ENCODE measurements around the gene CYP4B1.
"Not testable (repeated sequence)": the region's sequence is repeated elsewhere in the genome, so short reads cannot be mapped to it uniquely, and the experiment has no call there.

Gene CYP4B1

DNA sequence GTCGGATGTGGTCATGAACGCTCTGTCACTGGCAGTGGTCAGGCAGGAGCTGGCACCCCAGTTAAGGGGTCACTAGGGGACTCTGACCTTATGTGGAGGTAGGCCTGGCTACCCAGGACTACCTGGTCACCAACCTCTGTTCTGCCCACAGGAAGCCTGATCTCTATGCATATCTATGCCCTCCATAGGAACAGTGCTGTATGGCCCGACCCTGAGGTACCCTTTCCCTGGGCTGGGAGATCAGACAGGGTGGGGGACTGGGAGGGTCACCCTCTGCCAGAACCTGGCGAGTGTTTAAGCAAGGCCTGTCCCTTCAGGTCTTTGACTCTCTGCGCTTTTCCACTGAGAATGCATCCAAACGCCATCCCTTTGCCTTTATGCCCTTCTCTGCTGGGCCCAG, 19.0 kb downstream of the CYP4B1 start:
- no peak for DNase-seq

DNA sequence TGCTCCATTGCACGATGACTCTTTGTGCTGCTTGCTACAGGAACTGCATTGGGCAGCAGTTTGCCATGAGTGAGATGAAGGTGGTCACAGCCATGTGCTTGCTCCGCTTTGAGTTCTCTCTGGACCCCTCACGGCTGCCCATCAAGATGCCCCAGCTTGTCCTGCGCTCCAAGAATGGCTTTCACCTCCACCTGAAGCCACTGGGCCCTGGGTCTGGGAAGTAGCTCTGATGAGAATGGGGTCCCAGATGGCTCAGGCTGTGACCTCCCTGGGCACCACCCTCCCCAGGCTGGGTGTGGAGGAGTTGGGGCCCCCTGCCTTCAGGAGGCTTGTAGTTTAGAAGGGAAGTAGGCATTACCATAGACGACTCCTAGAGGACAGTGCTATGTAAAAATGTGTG, 19.7 kb downstream of the CYP4B1 start:
- DNase-seq, result no peak

DNA sequence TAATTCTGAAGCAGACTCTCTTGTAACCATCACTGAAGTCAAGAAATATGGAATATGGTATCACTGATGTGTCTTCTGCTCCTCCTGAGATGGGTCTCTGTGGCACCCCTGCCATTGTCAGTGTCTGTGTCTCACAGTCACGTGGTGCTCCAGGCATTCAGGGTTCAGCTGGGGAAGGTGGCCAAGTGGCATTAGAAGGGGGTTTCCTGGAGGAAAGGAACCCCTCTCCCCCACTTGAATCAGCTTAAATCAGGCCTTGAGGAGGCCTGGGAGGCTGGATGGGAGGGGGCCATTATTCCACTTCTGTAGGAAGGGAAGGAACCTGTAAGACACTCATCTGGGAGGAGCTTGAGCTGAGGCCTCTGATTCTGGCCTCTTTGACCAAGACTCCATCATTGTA, 20.5 kb downstream of the CYP4B1 start:
- no peak for DNase-seq

DNA sequence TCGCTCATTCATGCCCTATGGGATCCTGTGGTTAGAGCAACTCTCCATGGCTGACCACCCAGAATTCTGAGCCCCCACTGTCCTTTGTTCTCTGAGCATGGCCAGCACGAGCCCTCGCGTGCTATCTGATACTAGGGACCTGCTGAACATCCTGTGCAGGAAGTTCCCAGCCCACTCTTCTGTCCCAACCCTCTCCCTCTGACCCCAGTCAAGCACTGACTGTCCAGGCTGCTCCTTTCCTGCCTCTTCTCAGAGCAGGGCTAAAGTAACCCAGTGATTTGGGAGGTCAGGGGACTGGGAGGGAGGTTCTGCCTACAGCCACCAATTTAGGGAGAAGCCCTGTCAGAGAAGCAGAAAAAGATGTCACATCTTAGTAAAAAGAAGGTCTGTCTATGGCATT, 21.2 kb downstream of the CYP4B1 start:
- no peak for DNase-seq

DNA sequence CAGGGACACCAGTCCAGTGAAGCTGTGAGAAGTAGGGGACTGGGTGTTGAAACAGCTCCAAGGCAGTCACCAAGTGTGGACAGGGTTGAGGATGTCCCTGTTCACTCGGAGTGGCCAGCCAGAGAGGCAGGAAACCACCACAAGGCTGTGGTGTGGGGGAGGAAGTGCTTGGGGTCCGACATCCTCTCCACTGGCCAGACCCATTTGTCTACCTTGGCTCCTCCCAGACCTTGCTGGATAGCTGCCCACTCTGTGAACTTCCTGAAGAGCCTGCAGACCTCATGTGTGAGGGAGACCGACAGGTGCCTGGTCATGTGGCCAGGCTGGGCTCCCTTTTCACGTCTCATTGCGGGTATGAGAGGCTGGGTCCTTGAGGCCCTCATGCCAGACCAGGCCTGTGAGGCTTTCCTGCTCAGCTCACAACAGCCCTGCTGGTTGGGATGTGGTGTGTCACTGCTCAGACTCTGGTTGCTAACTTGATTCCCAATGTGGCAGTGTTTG, 21.8 kb downstream of the CYP4B1 start:
- DNase-seq, result no peak

DNA sequence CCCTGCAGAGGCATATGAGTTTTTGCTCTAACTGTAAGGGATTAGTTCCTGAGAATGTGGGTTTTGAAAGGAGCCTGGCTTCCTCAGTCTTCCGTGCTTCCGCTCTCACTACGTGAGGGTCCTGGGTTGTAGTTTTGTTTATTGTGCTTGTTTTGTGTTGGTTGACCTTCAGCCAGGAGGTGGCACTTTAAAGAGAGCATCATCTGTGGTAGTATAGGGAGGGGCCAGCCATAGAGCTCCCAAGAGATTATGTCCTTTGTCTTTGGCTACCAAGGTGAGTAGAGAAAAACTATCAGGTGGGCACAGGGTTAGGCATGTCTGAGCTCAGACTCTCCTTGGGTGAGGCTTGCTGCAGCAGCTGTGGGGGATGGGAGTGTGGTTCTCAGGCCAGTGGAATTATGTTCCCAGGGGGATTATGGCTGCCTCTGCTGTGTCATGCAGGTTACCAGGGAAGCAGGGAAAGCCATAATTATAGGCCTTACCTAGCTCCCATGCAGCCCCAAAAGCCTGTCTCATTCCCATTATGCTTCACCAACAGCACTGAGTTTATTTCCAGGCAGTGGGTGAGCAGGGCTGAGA, 23.5 kb downstream of the CYP4B1 start:
- DNase-seq, result no peak

DNA sequence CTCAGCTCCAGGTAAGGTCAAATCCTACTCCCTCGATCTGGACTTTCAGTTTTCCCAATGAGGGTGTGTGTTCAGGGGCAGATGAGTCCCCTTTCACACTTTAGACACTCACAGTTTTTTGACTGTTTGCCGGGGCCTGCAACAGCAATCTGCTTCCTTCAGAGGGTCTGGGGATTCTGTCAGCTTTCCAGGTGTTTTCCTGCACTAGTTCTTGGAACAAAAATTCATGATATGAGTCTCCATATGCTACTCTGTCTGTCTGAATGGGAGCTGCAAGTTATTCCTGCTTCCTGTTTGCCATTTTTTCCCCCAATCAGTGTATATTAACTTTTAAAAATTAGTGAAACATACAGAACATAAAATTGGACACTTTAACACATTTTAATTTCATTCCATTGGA, 24.3 kb downstream of the CYP4B1 start:
- no peak for DNase-seq

DNA sequence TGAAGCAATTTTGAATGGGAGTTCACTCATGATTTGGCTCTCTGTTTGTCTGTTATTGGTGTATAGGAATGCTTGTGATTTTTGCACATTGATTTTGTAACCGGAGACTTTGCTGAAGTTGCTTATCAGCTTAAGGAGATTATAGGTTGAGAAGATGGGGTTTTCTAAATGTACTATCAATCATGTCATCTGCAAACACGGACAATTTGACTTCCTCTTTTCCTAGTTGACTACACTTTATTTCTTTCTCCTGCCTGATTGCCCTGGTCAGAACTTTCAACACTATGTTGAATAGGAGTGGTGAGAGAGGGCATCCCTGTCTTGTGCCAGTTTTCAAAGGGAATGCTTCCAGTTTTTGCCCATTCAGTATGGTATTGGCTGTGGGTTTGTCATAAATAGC, 28.0 kb downstream of the CYP4B1 start:
- not testable (repeated sequence) for DNase-seq

DNA sequence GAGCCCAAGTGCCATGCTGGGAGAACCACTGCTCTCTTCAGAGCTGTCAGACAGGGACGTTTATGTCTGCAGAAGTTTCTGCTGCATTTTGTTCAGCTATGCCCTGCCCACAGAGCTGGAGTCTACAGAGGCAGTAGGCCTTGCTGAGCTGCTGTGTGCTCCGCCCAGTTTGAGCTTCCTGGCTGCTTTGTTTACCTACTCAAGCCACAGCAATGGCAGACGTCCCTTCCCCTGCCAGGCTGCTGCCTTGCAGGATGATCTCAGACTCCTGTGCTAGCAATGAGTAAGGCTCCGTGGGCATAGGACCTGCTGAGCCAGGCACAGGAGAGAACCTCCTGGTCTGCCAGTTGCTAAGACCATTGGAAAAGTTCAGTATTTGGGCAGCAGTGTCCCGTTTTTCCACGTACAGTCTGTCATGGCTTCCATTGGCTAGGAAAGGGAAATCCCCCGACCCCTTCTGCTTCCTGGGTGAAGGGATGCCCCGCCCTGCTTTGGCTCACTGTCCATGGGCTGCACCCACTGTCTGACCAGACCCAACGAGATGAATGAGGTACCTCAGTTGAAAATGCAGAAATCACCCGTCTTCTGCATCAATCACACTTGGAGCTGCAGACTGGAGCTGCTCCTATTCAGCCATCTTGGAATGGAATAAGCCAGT, 31.9 kb downstream of the CYP4B1 start:
- no peak for DNase-seq

DNA sequence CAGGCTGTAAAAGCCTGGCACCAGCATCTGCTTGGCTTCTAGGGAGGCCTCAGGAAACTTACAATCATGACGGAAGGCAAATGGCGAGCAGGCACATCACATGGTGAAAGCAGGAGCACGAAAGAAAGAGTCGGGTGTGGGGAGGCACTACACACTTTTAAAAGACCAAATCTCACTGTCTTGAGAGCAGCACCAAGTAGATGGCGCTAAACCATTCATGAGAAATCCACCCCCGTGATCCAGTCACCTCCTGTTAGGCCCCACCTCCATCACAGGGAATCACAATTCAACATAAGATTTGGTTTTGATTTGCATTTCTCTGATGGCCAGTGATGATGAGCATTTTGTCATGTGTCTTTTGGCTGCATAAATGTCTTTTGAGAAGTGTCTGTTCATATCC, 36.6 kb downstream of the CYP4B1 start:
- not testable (repeated sequence) for DNase-seq

DNA sequence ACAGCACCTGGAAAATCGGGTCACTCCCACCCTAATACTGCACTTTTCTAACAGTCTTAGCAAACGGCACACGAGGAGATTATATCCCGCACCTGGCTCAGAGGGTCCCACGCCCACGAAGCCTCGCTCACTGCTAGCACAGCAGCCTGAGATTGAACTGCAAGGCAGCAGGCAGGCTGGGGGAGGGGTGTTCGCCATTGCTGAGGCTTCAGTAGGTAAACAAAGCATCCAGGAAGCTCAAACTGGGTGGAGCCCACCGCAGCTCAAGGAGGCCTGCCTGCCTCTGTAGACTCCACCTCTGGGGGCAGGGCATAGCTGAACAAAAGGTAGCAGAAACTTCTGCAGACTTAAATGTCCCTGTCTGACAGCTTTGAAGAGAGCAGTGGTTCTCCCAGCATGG, 47.5 kb downstream of the CYP4B1 start:
- DNase-seq, result not testable (repeated sequence)

DNA sequence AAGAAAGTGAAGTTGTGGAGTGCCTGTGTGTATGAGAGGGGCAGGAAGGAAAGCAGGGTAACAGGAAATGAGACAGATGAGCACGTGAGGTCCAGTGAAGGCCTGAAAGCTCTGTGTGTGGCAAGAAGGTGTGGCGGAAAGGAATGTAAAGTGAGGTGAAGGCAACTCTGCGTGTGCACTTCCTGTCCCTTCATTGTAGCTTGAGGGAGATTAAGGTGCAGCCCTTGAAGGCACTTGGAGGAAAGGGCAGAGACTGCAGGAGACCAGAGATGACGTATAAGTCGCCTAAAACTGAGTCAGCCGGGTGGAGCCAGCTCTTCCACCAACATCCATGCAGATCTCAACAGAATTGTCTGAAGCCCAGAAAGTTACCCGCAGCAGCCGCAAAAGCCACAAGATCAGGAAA, 58.8 kb downstream of the CYP4B1 start:
- DNase-seq, result not testable (repeated sequence)

DNA sequence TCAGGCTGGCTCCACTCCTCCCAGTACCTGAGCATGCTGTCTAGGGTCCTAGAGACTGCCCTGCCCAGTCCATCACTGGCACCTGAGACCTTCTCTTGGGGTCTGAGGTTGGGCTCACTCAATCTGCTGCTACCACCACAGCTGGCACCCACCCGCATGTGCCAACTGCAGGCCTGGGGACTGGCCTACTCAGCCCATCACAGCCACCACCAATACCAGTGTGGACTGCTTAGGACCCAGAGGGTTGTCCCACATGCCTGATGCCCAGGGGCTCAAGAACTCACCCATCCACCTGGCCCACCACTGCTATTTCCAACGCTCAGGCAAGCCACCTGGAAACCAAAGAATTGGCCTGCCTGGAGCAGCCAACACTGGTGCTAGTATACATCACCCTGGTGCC, 63.5 kb downstream of the CYP4B1 start:
- DNase-seq, result no peak
